ENCODE measurements around the gene CYTH1.

The CYTH1 gene

GRCh38 chr17:78789663-78790181 is 7.6 kb upstream of the CYTH1 start:
- no peak for DNase-seq (ENCODE audit: extremely low read depth, low read depth)
- no peak overlapping the region for H3K4me3 ChIP-seq (replicated peaks; ENCODE audit: low read depth, low read length)
- TF ChIP-seq, protein P1, sequence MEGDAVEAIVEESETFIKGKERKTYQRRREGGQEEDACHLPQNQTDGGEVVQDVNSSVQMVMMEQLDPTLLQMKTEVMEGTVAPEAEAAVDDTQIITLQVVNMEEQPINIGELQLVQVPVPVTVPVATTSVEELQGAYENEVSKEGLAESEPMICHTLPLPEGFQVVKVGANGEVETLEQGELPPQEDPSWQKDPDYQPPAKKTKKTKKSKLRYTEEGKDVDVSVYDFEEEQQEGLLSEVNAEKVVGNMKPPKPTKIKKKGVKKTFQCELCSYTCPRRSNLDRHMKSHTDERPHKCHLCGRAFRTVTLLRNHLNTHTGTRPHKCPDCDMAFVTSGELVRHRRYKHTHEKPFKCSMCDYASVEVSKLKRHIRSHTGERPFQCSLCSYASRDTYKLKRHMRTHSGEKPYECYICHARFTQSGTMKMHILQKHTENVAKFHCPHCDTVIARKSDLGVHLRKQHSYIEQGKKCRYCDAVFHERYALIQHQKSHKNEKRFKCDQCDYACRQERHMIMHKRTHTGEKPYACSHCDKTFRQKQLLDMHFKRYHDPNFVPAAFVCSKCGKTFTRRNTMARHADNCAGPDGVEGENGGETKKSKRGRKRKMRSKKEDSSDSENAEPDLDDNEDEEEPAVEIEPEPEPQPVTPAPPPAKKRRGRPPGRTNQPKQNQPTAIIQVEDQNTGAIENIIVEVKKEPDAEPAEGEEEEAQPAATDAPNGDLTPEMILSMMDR (IDR thresholded peaks at IDR 0.05; ENCODE audit: low read depth, low read length, missing control alignments) = no peak

- DNase-seq (ENCODE audit: extremely low read depth, low read depth) = no peak
- TF ChIP-seq, protein P1 (IDR thresholded peaks at IDR 0.05; ENCODE audit: low read depth, low read length, missing control alignments) = no peak
- no peak overlapping the region for H3K4me3 ChIP-seq (replicated peaks; ENCODE audit: low read depth, low read length)
These were observed 7.1 kb upstream of the CYTH1 start for GRCh38 chr17:78789149-78789662.

GRCh38 chr17:78788451-78788850 is 6.4 kb upstream of the CYTH1 start:
- TF ChIP-seq, protein P1 (IDR thresholded peaks at IDR 0.05; ENCODE audit: low read depth, low read length, missing control alignments) = no peak
- no peak for DNase-seq (ENCODE audit: extremely low read depth, low read depth)

DNA sequence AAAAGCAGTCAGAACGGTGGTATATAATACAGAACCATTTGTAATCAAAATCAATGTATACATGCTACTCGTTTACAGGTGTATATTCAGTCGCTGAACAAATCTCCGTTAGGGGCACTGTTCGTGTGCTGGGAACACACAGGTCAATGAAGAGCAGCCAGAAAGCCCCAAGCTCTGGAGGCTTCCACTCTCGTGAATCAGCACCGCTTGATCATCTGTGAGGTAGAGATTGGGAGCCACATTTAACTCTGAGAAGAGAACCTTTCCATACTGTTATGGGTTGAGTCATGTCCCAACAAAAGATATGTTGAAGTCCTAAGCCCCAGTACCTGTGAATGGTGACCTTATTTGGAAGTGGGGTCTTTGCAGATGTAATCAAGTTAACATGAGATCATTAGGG is 5.4 kb upstream of the CYTH1 start:
- TF ChIP-seq, protein P1 (IDR thresholded peaks at IDR 0.05; ENCODE audit: low read depth, low read length, missing control alignments) = no peak
- H3K4me3 ChIP-seq (replicated peaks; ENCODE audit: low read depth, low read length) = no peak overlapping the region
- no peak for DNase-seq (ENCODE audit: extremely low read depth, low read depth)

More at GRCh38 chr17:78788451-78788850, 6.4 kb upstream of the CYTH1 start:
- no peak overlapping the region for H3K4me3 ChIP-seq (replicated peaks; ENCODE audit: low read depth, low read length)

GRCh38 chr17:78785663-78786057 is 3.6 kb upstream of the CYTH1 start:
- TF ChIP-seq, protein P1 (IDR thresholded peaks at IDR 0.05; ENCODE audit: low read depth, low read length, missing control alignments) = no peak
- no peak overlapping the region for H3K4me3 ChIP-seq (replicated peaks; ENCODE audit: low read depth, low read length)
- DNase-seq (ENCODE audit: extremely low read depth, low read depth) = no peak

DNA sequence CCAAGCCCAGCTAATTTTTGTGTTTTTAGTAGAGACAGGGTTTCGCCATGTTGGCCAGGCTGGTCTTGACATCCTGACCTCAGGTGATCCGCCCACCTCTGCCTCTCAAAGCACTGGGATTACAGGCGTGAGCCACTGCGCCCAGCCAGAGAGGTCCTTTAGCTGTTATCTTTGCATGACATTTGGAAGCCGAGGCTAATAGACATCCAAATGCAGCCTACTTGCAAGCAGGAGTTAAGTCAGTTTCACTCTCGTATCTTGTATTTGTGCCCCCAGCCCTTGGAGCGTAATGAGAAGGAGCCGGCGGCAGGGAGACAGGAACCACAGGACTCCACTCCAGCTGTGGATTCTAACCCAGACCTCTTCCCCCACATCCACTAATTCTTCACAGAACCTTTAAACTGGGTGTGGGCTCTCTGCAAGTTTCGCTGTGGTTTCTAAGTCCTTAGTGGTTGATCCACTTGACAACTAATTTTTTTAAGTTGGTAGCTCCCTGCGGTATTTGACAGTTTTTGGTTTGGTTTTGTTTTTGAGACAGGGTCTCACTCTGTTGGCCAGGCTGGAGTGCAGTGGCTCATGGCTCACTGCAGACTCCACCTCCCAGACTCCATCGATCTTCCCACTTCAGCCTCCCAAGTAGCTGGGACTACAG is 3.1 kb upstream of the CYTH1 start:
- no peak for DNase-seq (ENCODE audit: extremely low read depth, low read depth)
- TF ChIP-seq, protein P1 (IDR thresholded peaks at IDR 0.05; ENCODE audit: low read depth, low read length, missing control alignments) = no peak

More for the DNA sequence above, 3.1 kb upstream of the CYTH1 start:
- no peak overlapping the region for H3K4me3 ChIP-seq (replicated peaks; ENCODE audit: low read depth, low read length)
